ENCODE results near the gene TNRC18. TPM values are rescaled to one million over a fixed set of nuclear protein-coding genes. Genes with fewer than 3 reads are reported as not detected.

The TNRC18 gene
- total RNA-seq, 4 donors from 2014 or later: 81.1 to 160 (median 104) TPM

GRCh38 chr7:5428478-5429252 is 5.0 kb upstream of the TNRC18 start:
- Histone ChIP-seq H3K9me3 (peaks cover 3% of the 10 kb centered on the region), H3K27ac (peak overlapping the region; percentile 98), H3K4me1 (peaks cover 27% of the 10 kb centered on the region), H3K4me3 (peak overlapping the region; percentile 82), H3K36me3 (peaks cover 12% of the 10 kb centered on the region), H3K27me3 (no peaks in the 10 kb centered on the region)
- DNase-seq (ENCODE audit: low spot score in 2 of 2): peak; percentile 91 to 93
- TF ChIP-seq POLR2AphosphoS5 (IDR thresholded peaks at IDR 0.05) (no peak), POLR2A (IDR thresholded peaks at IDR 0.05) (no peak), EP300 (IDR thresholded peaks at IDR 0.05) (no peak)
- TF ChIP-seq, protein P1, sequence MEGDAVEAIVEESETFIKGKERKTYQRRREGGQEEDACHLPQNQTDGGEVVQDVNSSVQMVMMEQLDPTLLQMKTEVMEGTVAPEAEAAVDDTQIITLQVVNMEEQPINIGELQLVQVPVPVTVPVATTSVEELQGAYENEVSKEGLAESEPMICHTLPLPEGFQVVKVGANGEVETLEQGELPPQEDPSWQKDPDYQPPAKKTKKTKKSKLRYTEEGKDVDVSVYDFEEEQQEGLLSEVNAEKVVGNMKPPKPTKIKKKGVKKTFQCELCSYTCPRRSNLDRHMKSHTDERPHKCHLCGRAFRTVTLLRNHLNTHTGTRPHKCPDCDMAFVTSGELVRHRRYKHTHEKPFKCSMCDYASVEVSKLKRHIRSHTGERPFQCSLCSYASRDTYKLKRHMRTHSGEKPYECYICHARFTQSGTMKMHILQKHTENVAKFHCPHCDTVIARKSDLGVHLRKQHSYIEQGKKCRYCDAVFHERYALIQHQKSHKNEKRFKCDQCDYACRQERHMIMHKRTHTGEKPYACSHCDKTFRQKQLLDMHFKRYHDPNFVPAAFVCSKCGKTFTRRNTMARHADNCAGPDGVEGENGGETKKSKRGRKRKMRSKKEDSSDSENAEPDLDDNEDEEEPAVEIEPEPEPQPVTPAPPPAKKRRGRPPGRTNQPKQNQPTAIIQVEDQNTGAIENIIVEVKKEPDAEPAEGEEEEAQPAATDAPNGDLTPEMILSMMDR (IDR thresholded peaks at IDR 0.05): no peak
- WGBS: 21% methylated on average over 27 of the region's 46 CpGs

DNA sequence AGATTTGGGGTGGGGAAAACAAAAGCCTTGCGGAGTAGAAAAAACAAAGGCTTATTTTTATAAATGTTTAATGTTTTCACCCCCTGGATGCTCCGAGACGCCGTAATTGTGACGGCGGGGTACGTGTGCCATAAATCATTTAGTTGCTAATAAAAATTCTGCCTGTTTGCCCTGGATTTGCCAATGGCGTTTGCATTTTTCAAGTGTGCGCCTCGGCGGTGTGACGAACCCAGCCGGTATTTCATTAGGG is 2.5 kb upstream of the TNRC18 start:
- 0% methylated on average over 13 of the region's 13 CpGs for WGBS
- Histone ChIP-seq H3K36me3 (no peaks in the 10 kb centered on the region), H3K27ac (peak overlapping the region; percentile 98), H3K27me3 (no peaks in the 10 kb centered on the region), H3K4me1 (peaks cover 27% of the 10 kb centered on the region), H3K4me3 (peak overlapping the region; percentile 82), H3K9me3 (no peaks in the 10 kb centered on the region)
- no peak for TF ChIP-seq EP300 (IDR thresholded peaks at IDR 0.05)
- peak in 1 of 3 donors; percentile 21 for TF ChIP-seq POLR2AphosphoS5 (IDR thresholded peaks at IDR 0.05)
- TF ChIP-seq, protein P1 (IDR thresholded peaks at IDR 0.05): no peak
- DNase-seq (ENCODE audit: low spot score in 2 of 2): no peak

DNA sequence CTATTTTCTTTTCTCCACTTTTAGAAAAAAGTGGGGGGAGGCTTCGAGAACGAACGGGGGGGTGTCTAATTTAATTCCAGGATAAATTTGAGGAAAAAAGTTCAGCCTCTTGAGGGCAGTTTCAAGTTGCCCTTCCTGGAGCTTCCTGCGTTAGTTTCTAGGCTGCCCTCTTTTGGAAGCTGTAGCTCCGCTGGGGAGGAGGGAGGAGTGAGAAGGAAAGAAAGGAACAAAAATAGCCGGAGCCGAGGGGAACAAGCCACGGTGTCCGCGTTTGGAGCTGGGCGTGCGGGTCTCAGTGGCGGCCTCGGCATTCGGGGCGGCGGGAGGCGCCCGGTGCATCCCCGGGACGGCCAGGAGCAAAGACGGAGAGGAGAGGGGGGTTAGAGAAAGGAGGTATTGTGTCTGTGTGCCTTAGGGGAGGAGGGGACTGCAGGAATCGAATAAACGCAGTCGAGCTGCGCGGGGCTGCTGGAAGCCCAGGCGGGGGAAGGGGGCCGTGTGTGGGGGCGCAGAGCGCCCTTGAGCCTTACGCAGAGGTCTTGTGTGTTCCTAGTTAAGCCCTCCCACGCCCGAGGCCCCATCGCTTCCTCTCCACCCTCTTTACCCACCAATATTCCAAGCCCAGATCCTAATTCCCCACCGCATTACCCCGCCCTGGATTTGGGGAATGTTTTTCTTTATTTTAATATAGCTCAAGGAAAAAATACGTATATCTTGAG is 2.0 kb upstream of the TNRC18 start:
- TF ChIP-seq, protein P1 (IDR thresholded peaks at IDR 0.05): no peak
- TF ChIP-seq POLR2A (IDR thresholded peaks at IDR 0.05) (peak in 1 of 2 donors; percentile 34), POLR2AphosphoS5 (IDR thresholded peaks at IDR 0.05) (peak in 2 of 3 donors; percentile 40 to 66), EP300 (IDR thresholded peaks at IDR 0.05) (no peak)
- DNase-seq (ENCODE audit: low spot score in 2 of 2): peak in 1 of 2 donors; percentile 87
- Histone ChIP-seq H3K9me3 (no peaks in the 10 kb centered on the region), H3K36me3 (no peaks in the 10 kb centered on the region), H3K27ac (peak overlapping the region; percentile 98), H3K27me3 (no peaks in the 10 kb centered on the region), H3K4me3 (peak overlapping the region; percentile 82), H3K4me1 (peaks cover 26% of the 10 kb centered on the region)
- under 1% methylated on average over 38 of the region's 38 CpGs for WGBS

DNA sequence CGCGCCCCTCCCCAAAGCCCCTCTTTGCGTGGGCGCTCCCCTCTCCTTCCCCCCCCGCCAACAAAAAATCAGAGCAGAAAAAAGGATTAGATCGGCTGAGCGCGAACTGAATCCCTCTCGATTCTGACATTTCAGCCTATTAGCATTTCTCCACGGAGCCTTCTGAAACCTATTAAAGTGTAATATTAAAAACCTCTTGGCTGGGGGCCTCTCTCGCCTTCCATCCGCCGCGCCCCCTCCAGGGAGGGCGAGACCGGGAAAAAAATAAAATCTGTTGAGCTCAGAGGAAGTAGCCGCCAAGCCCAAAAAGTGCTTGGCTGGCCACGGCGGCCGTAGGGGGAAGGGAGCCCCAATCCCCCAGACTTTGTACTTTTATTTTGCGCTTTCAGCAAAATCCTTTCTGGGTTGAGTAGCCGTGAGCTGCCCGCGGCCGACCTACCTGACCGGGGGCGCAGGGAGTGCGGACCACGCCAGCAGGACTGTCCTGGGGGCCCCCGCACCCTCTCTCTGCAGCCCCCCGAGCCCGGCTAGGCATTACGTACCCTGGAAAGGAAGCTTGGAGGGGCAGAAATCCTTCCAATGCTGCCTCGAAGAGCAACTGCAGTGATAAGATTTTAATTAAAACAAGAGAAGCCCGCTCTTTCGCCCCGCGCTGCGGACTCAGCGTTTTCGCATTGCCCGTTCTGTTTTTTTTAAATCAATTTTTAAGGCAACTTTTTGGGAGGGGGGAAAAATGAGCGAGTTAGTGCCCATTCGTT is 1.3 kb upstream of the TNRC18 start:
- H3K9me3 ChIP-seq: no peaks in the 10 kb centered on the region
- H3K4me1 ChIP-seq: peaks cover 19% of the 10 kb centered on the region
- no peaks in the 10 kb centered on the region for H3K36me3 ChIP-seq
- DNase-seq (ENCODE audit: low spot score in 2 of 2): no peak
- TF ChIP-seq, protein P1 (IDR thresholded peaks at IDR 0.05): no peak
- TF ChIP-seq EP300 (IDR thresholded peaks at IDR 0.05) (no peak), POLR2AphosphoS5 (IDR thresholded peaks at IDR 0.05) (peak in 1 of 3 donors; percentile 46), POLR2A (IDR thresholded peaks at IDR 0.05) (no peak)
- H3K27ac ChIP-seq: peak overlapping the region; percentile 98
- H3K4me3 ChIP-seq: peak overlapping the region; percentile 82
- no peaks in the 10 kb centered on the region for H3K27me3 ChIP-seq
- WGBS: under 1% methylated on average over 42 of the region's 44 CpGs

Measured in suprapubic skin (tissue), 4 donors.